Measurements from ENCODE around the gene KLF6.

KLF6 gene

DNA sequence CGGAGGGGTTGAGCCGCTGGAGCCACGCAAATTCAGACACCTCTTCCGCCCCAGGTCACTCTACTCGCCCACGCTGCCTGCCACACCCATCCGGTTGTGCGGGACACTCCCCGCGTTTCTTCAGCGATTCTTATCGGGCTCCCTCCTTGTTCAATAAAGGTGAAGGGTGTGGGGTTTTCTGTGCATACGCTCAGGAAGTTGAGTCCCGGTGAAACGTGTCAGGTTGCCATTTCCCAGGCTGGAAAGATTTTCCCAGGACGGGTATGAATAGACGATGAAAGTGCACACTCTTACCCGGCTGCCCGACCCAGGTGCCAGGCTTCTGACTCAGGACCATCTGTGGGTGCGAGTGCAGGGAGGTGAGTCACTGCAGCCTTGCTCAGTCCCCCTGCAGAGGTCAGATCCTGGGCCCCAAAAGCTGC is 22.0 kb downstream of the KLF6 start:
- Histone ChIP-seq H3K36me3 (ENCODE audit: insufficient read depth, low read length) (no peaks in the 10 kb centered on the region), H3K4me1 (ENCODE audit: control insufficient read depth, insufficient read depth, low read length, unreplicated experiment) (peaks cover 31% of the 10 kb centered on the region), H3K79me2 (ENCODE audit: control insufficient read depth, insufficient read depth, low read length, unreplicated experiment) (no peaks in the 10 kb centered on the region), H3K4me3 (ENCODE audit: low read depth, low read length) (no peak overlapping the region), H3K27me3 (ENCODE audit: insufficient read depth, low read length) (no peaks in the 10 kb centered on the region), H2AFZ (ENCODE audit: low read length, unreplicated experiment) (no peak overlapping the region), H3K27ac (ENCODE audit: low read depth, low read length) (peak overlapping the region; percentile 44; the same call in 1 of the 2 replicates)

DNA sequence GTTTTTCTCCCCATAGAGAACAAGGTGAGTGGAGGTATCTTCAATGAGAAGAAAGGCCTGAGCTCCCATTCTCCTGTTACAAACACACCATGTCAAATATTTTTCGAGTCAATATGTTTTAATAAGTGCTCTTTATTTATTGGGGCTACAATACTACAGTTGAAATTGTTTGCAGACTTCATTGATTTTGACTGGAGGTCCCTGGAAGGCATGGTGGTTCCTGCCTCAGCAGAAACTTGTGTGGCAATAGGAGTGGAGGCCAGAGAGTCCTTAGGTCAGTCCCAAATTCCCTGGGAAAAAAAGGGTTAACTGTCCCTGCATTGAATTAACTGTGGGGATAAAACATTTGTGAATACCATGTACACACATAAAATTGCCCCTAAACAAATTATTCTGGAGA is 22.7 kb downstream of the KLF6 start:
- H3K27ac ChIP-seq (ENCODE audit: low read depth, low read length) = no peak overlapping the region
- H3K4me3 ChIP-seq (ENCODE audit: low read depth, low read length) = no peak overlapping the region
- peaks cover 38% of the 10 kb centered on the region for H3K4me1 ChIP-seq (ENCODE audit: control insufficient read depth, insufficient read depth, low read length, unreplicated experiment)

GRCh38 chr10:3761904-3762303 is 23.1 kb downstream of the KLF6 start:
- H3K79me2 ChIP-seq (ENCODE audit: control insufficient read depth, insufficient read depth, low read length, unreplicated experiment) = no peaks in the 10 kb centered on the region
- no peak overlapping the region for H3K4me3 ChIP-seq (ENCODE audit: low read depth, low read length)
- H2AFZ ChIP-seq (ENCODE audit: low read length, unreplicated experiment) = no peak overlapping the region
- peaks cover 39% of the 10 kb centered on the region for H3K4me1 ChIP-seq (ENCODE audit: control insufficient read depth, insufficient read depth, low read length, unreplicated experiment)
- H3K36me3 ChIP-seq (ENCODE audit: insufficient read depth, low read length) = no peaks in the 10 kb centered on the region
- no peak overlapping the region for H3K27ac ChIP-seq (ENCODE audit: low read depth, low read length)
- H3K27me3 ChIP-seq (ENCODE audit: insufficient read depth, low read length) = no peaks in the 10 kb centered on the region

More for the DNA sequence above, 22.7 kb downstream of the KLF6 start:
- Histone ChIP-seq H3K27me3 (ENCODE audit: insufficient read depth, low read length) (no peaks in the 10 kb centered on the region), H3K36me3 (ENCODE audit: insufficient read depth, low read length) (no peaks in the 10 kb centered on the region), H2AFZ (ENCODE audit: low read length, unreplicated experiment) (no peak overlapping the region), H3K79me2 (ENCODE audit: control insufficient read depth, insufficient read depth, low read length, unreplicated experiment) (no peaks in the 10 kb centered on the region)

DNA sequence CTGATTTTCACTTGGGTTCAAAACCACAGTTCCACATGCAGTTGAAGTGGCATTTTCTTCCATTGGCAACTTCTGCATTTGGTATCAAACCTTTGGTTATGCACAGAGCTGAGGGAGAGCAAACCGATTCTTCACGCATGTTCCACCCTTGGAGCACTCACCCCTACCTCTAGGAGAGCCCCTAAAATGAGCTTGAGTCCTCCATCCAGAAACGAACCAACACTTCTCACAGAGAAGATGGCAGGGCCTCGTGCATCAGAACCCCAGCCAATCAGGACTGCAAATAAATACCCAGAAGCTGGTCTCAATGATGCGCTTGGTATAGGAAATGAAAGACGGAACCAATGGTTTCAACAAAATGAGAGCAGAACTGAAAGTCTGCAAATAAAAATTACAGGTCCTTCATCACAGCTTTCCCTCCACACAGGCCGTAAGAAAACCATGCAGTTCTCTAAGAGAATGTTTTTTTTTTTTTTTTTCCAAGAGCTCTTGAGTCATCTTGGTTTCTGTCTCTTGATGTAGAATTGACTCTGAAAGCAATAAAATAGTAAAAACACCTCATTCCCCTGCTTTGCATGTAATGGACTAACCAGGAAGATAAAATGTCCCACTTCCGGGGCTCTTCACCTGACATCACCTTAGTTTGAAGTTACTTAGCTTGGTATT is 23.9 kb downstream of the KLF6 start:
- H3K4me1 ChIP-seq (ENCODE audit: control insufficient read depth, insufficient read depth, low read length, unreplicated experiment) = peaks cover 39% of the 10 kb centered on the region
- no peak overlapping the region for H3K4me3 ChIP-seq (ENCODE audit: low read depth, low read length)
- no peaks in the 10 kb centered on the region for H3K79me2 ChIP-seq (ENCODE audit: control insufficient read depth, insufficient read depth, low read length, unreplicated experiment)
- no peaks in the 10 kb centered on the region for H3K36me3 ChIP-seq (ENCODE audit: insufficient read depth, low read length)
- H3K27ac ChIP-seq (ENCODE audit: low read depth, low read length) = no peak overlapping the region
- no peak overlapping the region for H2AFZ ChIP-seq (ENCODE audit: low read length, unreplicated experiment)
- H3K27me3 ChIP-seq (ENCODE audit: insufficient read depth, low read length) = no peaks in the 10 kb centered on the region

DNA sequence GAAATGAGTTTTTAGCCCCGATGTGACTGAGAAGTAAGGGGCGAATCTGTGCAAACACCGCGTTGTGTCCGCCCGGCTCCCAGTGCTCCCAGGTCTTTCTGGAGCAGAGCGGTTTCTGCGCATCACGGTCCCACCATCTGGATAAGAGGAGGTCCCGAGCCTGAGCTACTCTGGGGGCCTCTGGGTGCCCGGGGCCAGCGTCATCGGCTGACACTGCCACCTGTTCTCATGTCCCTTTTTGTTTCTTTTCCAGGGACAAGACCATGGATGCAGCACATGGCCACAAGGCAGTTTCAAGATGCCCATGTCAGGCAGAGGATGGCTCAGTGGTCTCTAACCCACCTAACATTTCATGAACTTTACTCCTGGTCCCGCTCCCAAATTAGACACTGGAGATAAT is 24.9 kb downstream of the KLF6 start:
- Histone ChIP-seq H3K27me3 (ENCODE audit: insufficient read depth, low read length) (no peaks in the 10 kb centered on the region), H3K4me1 (ENCODE audit: control insufficient read depth, insufficient read depth, low read length, unreplicated experiment) (peaks cover 50% of the 10 kb centered on the region), H2AFZ (ENCODE audit: low read length, unreplicated experiment) (no peak overlapping the region), H3K4me3 (ENCODE audit: low read depth, low read length) (no peak overlapping the region), H3K27ac (ENCODE audit: low read depth, low read length) (no peak overlapping the region), H3K79me2 (ENCODE audit: control insufficient read depth, insufficient read depth, low read length, unreplicated experiment) (no peaks in the 10 kb centered on the region), H3K36me3 (ENCODE audit: insufficient read depth, low read length) (no peaks in the 10 kb centered on the region)

DNA sequence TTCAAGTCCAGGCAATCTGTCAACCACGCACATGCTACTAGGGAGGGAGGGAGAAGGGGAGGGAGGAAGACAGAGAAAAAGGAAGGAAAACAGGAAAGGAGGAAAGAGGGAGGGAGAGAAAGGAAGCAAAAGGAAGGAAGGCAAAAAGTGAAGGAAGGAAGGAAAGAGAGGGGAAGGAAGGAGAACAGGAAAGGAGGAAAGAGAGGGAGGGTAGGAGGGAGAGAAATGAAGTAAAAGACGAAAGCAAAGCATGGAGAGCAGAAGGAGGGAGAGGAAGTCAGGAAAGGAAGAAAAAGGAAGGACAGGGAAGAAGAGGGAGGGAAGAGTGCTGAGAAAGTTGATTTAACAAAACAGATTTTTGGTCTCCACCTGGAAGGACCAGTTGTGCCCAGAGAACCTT is 25.6 kb downstream of the KLF6 start:
- peaks cover 55% of the 10 kb centered on the region for H3K4me1 ChIP-seq (ENCODE audit: control insufficient read depth, insufficient read depth, low read length, unreplicated experiment)

GRCh38 chr10:3758491-3758970 is 26.5 kb downstream of the KLF6 start:
- Histone ChIP-seq H3K79me2 (ENCODE audit: control insufficient read depth, insufficient read depth, low read length, unreplicated experiment) (no peaks in the 10 kb centered on the region), H3K36me3 (ENCODE audit: insufficient read depth, low read length) (no peaks in the 10 kb centered on the region), H3K4me1 (ENCODE audit: control insufficient read depth, insufficient read depth, low read length, unreplicated experiment) (peaks cover 50% of the 10 kb centered on the region), H3K4me3 (ENCODE audit: low read depth, low read length) (no peak overlapping the region), H3K27me3 (ENCODE audit: insufficient read depth, low read length) (no peaks in the 10 kb centered on the region), H3K27ac (ENCODE audit: low read depth, low read length) (no peak overlapping the region), H2AFZ (ENCODE audit: low read length, unreplicated experiment) (no peak overlapping the region)

More for the DNA sequence above, 25.6 kb downstream of the KLF6 start:
- no peaks in the 10 kb centered on the region for H3K27me3 ChIP-seq (ENCODE audit: insufficient read depth, low read length)
- H2AFZ ChIP-seq (ENCODE audit: low read length, unreplicated experiment) = no peak overlapping the region
- H3K4me3 ChIP-seq (ENCODE audit: low read depth, low read length) = no peak overlapping the region
- no peaks in the 10 kb centered on the region for H3K36me3 ChIP-seq (ENCODE audit: insufficient read depth, low read length)
- H3K79me2 ChIP-seq (ENCODE audit: control insufficient read depth, insufficient read depth, low read length, unreplicated experiment) = no peaks in the 10 kb centered on the region
- no peak overlapping the region for H3K27ac ChIP-seq (ENCODE audit: low read depth, low read length)

GRCh38 chr10:3757638-3758490 is 27.1 kb downstream of the KLF6 start:
- Histone ChIP-seq H3K36me3 (ENCODE audit: insufficient read depth, low read length) (no peaks in the 10 kb centered on the region), H3K4me1 (ENCODE audit: control insufficient read depth, insufficient read depth, low read length, unreplicated experiment) (peaks cover 44% of the 10 kb centered on the region), H3K79me2 (ENCODE audit: control insufficient read depth, insufficient read depth, low read length, unreplicated experiment) (no peaks in the 10 kb centered on the region), H2AFZ (ENCODE audit: low read length, unreplicated experiment) (no peak overlapping the region), H3K27ac (ENCODE audit: low read depth, low read length) (no peak overlapping the region), H3K4me3 (ENCODE audit: low read depth, low read length) (no peak overlapping the region), H3K27me3 (ENCODE audit: insufficient read depth, low read length) (no peaks in the 10 kb centered on the region)

- no peaks in the 10 kb centered on the region for H3K79me2 ChIP-seq (ENCODE audit: control insufficient read depth, insufficient read depth, low read length, unreplicated experiment)
- H3K27ac ChIP-seq (ENCODE audit: low read depth, low read length) = no peak overlapping the region
- H3K4me3 ChIP-seq (ENCODE audit: low read depth, low read length) = no peak overlapping the region
- H3K36me3 ChIP-seq (ENCODE audit: insufficient read depth, low read length) = no peaks in the 10 kb centered on the region
- no peak overlapping the region for H2AFZ ChIP-seq (ENCODE audit: low read length, unreplicated experiment)
- no peaks in the 10 kb centered on the region for H3K27me3 ChIP-seq (ENCODE audit: insufficient read depth, low read length)
- H3K4me1 ChIP-seq (ENCODE audit: control insufficient read depth, insufficient read depth, low read length, unreplicated experiment) = peaks cover 39% of the 10 kb centered on the region
These were observed 27.8 kb downstream of the KLF6 start for GRCh38 chr10:3757250-3757637.

DNA sequence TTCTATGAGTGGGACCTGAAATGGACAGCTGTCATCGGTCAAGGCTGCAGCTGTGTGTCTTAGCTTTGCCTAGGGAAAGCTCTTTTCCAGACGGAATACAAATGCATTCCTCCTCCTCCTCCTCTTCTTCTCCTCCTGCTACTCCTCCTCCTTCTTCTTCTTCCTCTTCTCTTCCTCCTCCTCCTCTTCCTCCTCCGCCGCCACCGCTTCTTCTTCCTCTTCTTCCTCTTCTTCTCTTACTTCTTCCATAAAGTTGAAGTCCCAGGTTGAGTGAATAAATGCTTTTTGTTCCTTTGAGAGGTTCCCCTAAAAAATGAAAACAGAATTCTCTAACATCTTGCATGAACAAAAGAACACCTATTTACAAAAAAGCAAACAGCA is 28.7 kb downstream of the KLF6 start:
- Histone ChIP-seq H3K27ac (ENCODE audit: low read depth, low read length) (no peak overlapping the region), H3K36me3 (ENCODE audit: insufficient read depth, low read length) (no peaks in the 10 kb centered on the region), H3K4me1 (ENCODE audit: control insufficient read depth, insufficient read depth, low read length, unreplicated experiment) (peaks cover 34% of the 10 kb centered on the region), H3K27me3 (ENCODE audit: insufficient read depth, low read length) (no peaks in the 10 kb centered on the region), H3K4me3 (ENCODE audit: low read depth, low read length) (no peak overlapping the region), H2AFZ (ENCODE audit: low read length, unreplicated experiment) (no peak overlapping the region), H3K79me2 (ENCODE audit: control insufficient read depth, insufficient read depth, low read length, unreplicated experiment) (no peaks in the 10 kb centered on the region)

All from ACC112 (cell line).